H54 (cell line): ENCODE data around the gene RALGDS.
A peak's percentile ranks its signal among the peaks of the same experiment; 100 is the strongest.

Source experiments
- DNase-seq: peaks from one replicate; pipeline ENCODE4 v3.0.0; 2011; ENCODE audit warnings: low spot score, mixed read lengths; ENCODE audit not compliant: insufficient read length
- FAIRE-seq: peaks from 3 replicates; lab custom pipeline; 2011; peaks lifted over from hg19 to GRCh38; lab: Jason Lieb, UNC
- POLR2A ChIP-seq: IDR thresholded peaks from 2 replicates; pipeline ENCODE4 v1.6.1; 2011; ENCODE audit warnings: low read depth, mild to moderate bottlenecking, low read length

RALGDS gene

GRCh38 chr9:133114886-133115603, 6.0 kb downstream of the RALGDS start:
- no peak for FAIRE-seq
- no peak for TF ChIP-seq POLR2A
- DNase-seq, result no peak

GRCh38 chr9:133113949-133114885, 6.8 kb downstream of the RALGDS start:
- FAIRE-seq (no peak), DNase-seq (no peak)
- no peak for TF ChIP-seq POLR2A

- peak; percentile 66 for FAIRE-seq
- TF ChIP-seq POLR2A, result no peak
- DNase-seq, result peak; percentile 92
Observed at GRCh38 chr9:133113163-133113948, 7.7 kb downstream of the RALGDS start.

GRCh38 chr9:133112663-133113026, 8.4 kb downstream of the RALGDS start:
- FAIRE-seq, result no peak
- TF ChIP-seq POLR2A, result peak; percentile 5; the same call in 1 of the 2 replicates
- DNase-seq, result no peak

GRCh38 chr9:133111808-133112662, 9.0 kb downstream of the RALGDS start:
- FAIRE-seq (no peak), DNase-seq (no peak)
- no peak for TF ChIP-seq POLR2A

- no peak for DNase-seq
- TF ChIP-seq POLR2A, result no peak
- FAIRE-seq, result no peak
Observed at GRCh38 chr9:133109931-133110650, 10.9 kb downstream of the RALGDS start.

GRCh38 chr9:133108794-133109641, 12.0 kb downstream of the RALGDS start:
- DNase-seq (no peak), FAIRE-seq (no peak)
- no peak for TF ChIP-seq POLR2A

- DNase-seq (no peak), FAIRE-seq (no peak)
- no peak for TF ChIP-seq POLR2A
Observed at GRCh38 chr9:133107961-133108793, 12.9 kb downstream of the RALGDS start.

- FAIRE-seq, result no peak
- no peak for TF ChIP-seq POLR2A
Observed at GRCh38 chr9:133107245-133107722, 13.8 kb downstream of the RALGDS start.

GRCh38 chr9:133106511-133107244, 14.4 kb downstream of the RALGDS start:
- no peak for TF ChIP-seq POLR2A
- no peak for FAIRE-seq
- DNase-seq, result no peak

More at GRCh38 chr9:133107245-133107722, 13.8 kb downstream of the RALGDS start:
- DNase-seq, result no peak
